Measurements from ENCODE around the gene BHLHE40.

GRCh38 chr3:5020242-5020722, 41.0 kb downstream of the BHLHE40 start:
- TF ChIP-seq SUZ12 (IDR thresholded peaks at IDR 0.05; ENCODE audit: extremely low read depth, insufficient read depth, insufficient read length) = no peak
- TF ChIP-seq ZNF274 (IDR thresholded peaks at IDR 0.05; ENCODE audit: low read depth, low read length) = no peak
